PFSK-1 (cell line): Measurements from ENCODE around the gene SRL.

Experiments used
- FOXP2 ChIP-seq: optimal IDR thresholded peaks from 2 replicates; pipeline ENCODE3; 2011; ENCODE audit warnings: borderline replicate concordance, control low read depth, inconsistent platforms; ENCODE audit not compliant: insufficient read depth; ENCODE audit errors: extremely low read length, extremely low read depth
- POLR2AphosphoS5 ChIP-seq: IDR thresholded peaks from 2 replicates; pipeline ENCODE4 v1.6.1; 2012; ENCODE audit warnings: low read depth, mild to moderate bottlenecking, control low read depth, low read length, moderate library complexity
- SIN3A ChIP-seq: IDR thresholded peaks from 2 replicates; pipeline ENCODE4 v1.6.1; 2012; ENCODE audit warnings: mild to moderate bottlenecking, low read length, moderate library complexity, borderline replicate concordance; ENCODE audit not compliant: insufficient read depth
- TAF1 ChIP-seq: IDR thresholded peaks from 2 replicates; pipeline ENCODE4 v1.6.1; 2012; ENCODE audit warnings: low read length, control low read depth, borderline replicate concordance; ENCODE audit not compliant: insufficient read depth
- TF ChIP-seq, protein P1 (sequence below), 2 experiments: IDR thresholded peaks; 2 replicates each; pipeline versions ENCODE4 v1.6.1 to v1.8.0; 2011 to 2012; ENCODE audit warnings: low read depth in 2 of 2, low read length in 2 of 2, control low read depth in 1 of 2, inconsistent platforms in 1 of 2, mild to moderate bottlenecking in 1 of 2, moderate library complexity in 1 of 2; ENCODE audit not compliant: insufficient read depth in 1 of 2

SRL gene

DNA sequence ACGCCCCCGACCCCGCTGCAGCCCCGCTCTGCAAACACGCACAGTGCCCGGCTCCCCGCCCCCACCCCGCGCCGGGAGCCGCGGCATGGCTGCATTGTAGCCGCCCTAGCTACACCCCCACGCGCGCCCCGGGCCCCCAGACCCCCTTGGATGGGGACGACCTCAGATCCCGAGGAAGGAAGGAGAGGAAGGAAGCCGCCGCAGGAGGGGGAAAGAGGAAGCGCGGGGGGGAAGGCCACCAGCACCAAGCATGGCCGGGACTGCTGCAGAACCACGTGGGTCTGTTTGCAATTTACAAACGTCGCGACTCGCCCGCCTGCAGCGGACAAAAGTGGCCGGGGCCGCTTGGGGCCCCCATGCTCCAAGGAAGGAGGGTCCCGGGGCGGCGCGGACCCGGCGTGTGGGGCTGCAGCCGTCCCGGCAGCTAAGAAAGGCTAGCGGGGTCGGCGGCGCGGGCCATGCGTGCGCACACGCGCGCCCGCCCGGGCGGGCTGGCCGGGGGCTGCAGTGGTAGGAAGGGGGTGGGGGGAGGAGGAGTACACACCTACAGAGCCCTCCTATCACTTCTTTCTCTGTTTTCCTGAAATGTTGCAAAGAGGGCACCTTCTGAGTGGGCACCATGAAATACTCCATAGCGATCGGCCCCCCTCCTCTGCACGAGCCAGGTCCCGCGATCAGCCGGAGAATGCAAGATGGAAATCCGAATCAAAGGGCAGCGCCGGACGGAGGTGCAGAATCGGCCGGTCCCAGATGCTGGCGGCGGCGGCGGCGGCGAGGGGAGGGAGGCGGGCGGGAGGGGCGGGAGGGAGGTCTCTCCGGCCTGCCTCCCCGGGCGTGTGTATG, 30.5 kb upstream of the SRL start:
- TF ChIP-seq SIN3A (no peak), FOXP2 (no peak), POLR2AphosphoS5 (no peak), TAF1 (no peak)
- TF ChIP-seq, protein P1, sequence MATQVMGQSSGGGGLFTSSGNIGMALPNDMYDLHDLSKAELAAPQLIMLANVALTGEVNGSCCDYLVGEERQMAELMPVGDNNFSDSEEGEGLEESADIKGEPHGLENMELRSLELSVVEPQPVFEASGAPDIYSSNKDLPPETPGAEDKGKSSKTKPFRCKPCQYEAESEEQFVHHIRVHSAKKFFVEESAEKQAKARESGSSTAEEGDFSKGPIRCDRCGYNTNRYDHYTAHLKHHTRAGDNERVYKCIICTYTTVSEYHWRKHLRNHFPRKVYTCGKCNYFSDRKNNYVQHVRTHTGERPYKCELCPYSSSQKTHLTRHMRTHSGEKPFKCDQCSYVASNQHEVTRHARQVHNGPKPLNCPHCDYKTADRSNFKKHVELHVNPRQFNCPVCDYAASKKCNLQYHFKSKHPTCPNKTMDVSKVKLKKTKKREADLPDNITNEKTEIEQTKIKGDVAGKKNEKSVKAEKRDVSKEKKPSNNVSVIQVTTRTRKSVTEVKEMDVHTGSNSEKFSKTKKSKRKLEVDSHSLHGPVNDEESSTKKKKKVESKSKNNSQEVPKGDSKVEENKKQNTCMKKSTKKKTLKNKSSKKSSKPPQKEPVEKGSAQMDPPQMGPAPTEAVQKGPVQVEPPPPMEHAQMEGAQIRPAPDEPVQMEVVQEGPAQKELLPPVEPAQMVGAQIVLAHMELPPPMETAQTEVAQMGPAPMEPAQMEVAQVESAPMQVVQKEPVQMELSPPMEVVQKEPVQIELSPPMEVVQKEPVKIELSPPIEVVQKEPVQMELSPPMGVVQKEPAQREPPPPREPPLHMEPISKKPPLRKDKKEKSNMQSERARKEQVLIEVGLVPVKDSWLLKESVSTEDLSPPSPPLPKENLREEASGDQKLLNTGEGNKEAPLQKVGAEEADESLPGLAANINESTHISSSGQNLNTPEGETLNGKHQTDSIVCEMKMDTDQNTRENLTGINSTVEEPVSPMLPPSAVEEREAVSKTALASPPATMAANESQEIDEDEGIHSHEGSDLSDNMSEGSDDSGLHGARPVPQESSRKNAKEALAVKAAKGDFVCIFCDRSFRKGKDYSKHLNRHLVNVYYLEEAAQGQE (IDR thresholded peaks at IDR 0.05; ENCODE audit: insufficient read depth in 1 of 2, low read depth in 2 of 2, low read length in 2 of 2) = no peak

DNA sequence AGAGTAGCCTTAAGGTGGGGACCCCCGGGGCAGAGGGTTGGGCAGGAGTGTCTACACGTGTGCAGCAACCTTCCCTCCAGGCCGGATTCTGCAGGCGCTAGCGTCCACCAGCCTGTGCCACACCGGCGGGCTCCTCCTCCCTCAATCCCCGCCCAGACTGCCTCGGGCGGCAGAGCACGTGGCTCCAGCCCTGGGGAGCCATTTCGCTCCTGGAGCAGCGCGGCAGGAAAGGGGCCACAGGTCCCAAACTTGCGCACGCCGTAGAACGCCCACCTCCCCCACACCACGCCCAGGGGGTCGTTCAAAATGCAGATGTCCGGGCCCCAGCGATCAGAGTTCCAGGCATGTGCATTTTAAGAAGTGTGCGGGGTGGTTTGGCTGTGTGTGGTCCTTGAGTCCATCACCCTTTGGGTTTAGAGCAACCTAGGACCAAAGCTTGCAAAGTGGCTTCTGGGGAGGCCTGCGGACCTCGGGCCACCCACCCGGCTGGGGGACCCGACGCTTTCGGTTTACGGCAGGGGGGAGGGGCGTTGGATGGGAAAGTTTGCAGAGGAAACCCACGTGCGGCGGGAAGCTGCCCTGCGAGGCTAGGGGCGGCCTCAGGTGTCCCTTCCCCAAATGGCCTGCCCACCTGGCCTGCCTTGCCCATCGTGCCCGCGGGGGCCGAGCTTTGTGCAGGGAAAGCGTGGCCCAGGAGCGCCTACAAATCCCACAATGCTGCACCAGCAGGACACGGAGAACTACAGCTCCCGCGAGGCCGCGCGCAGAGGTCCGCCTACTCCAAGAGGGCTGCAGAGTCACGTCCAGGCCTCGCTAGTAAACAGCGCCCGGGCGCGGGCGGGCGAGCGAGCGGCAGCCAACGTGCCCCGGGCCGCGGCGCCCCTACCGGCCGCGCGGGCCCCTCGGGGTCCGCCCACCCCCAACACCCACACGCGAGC, 29.6 kb upstream of the SRL start:
- TF ChIP-seq SIN3A (peak; percentile 86; the same call in 1 of the 2 replicates), TAF1 (peak; percentile 84; the same call in 1 of the 2 replicates), POLR2AphosphoS5 (peak; percentile 61), FOXP2 (peak; percentile 93)
- TF ChIP-seq, protein P1 (IDR thresholded peaks at IDR 0.05; ENCODE audit: insufficient read depth in 1 of 2, low read depth in 2 of 2, low read length in 2 of 2) = 0 out of 4 replicates have a peak, but pooled peaks of 1 of the 2 experiments have one; percentile 5

DNA sequence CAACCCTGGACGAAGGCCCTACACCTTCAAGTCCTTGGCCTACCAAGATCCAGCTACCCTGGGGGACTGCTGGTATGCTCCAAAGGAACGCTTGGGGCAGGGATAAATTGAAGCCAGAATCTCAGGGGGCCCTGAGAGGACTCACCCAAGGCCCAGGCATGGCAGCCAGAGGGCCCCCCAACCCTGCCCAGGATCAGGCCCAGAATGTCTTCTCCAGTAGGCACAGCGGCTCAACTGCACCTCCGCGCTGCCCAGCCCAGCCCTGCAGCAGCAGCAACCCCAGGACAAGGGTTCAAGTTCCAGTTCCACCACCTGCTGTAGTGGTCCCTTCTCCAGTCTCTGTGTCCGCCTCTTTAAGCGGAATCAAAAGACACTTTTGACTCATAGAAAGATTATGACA, 28.7 kb upstream of the SRL start:
- TF ChIP-seq, protein P1 (IDR thresholded peaks at IDR 0.05; ENCODE audit: insufficient read depth in 1 of 2, low read depth in 2 of 2, low read length in 2 of 2) = no peak
- TF ChIP-seq SIN3A (no peak), FOXP2 (no peak), POLR2AphosphoS5 (no peak), TAF1 (no peak)

DNA sequence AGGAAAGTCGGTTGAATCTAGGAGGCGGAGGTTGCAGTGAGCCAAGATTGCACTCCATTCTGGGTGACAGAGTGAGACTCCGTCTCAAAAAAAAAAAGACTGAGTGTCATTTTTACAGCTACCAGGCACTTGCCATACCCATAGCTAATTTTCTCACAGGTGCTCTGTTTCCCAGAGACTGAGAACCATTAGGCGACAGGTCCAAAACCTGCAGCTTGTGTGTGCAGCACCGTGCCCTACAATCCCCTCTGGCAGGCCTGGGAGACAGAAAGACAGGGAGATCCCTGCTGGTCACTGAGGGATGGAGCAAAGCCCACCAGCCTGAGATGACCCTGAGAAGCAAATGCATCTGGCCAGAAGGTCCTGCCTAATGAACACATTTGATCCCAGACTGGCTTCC, 28.2 kb upstream of the SRL start:
- no peak for TF ChIP-seq FOXP2
- TF ChIP-seq, protein P1 (IDR thresholded peaks at IDR 0.05; ENCODE audit: insufficient read depth in 1 of 2, low read depth in 2 of 2, low read length in 2 of 2) = no peak
- TF ChIP-seq POLR2AphosphoS5 = no peak
- TF ChIP-seq TAF1 = no peak
- no peak for TF ChIP-seq SIN3A
